ENCODE measurements around the gene MAMSTR.

The MAMSTR gene

DNA sequence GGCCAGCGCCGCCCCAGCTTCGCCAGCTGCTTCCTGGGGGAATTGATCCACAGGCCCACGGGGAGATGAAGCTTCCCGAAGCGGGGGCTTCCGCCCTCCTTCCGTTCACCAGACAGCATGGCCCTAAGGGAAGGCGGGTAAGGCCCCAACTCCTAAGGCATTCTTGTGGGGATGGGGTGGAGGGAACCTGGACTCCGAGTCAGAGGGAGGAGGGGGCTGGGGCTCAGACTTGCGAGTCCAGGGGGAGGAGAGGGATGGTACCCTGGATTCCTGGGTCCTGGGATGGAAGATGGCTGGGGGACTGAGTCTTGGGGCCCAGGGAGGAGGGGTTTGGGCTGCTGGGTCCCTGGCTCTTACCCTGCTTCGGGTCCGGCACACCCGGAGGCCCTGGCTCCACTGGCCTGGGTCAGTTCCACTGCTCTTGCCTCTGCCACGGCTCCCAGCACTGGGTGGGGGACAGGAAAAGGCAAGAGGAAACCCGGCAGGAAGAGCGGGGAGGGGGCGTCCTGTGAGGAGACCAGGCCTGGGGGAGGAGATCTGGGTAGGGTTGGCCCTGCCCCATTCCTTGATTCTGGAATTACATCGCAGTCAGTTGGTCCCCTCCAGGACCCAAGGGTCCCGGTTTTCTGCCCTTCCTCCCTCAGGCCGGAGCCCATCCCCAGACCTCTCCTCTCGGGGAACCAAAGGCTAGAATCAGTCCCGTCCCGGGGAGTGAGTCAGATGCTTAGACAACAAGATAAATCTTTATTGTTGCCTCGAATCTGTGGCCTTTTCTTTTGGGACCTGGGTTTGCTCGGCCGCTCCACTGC, 20.8 kb upstream of the MAMSTR start, which contains the start of gene RASIP1:
TSS of gene RASIP1 (minus strand) at position 447 of the 809 bp plus-strand sequence. CDS start at position 119, 328 bp downstream.
- Histone ChIP-seq H3K9me3 (ENCODE audit: control insufficient read depth, insufficient read depth, low read depth, low read length) (no peaks in the 10 kb centered on the region), H3K4me3 (ENCODE audit: low read depth, low read length) (peak within 1 kb of the TSS; percentile 36), H3K36me3 (ENCODE audit: control insufficient read depth in 2 of 2, insufficient read depth in 1 of 2, low read length in 2 of 2) (no peaks in the 10 kb centered on the region), H3K27ac (ENCODE audit: extremely low read depth, low read depth, low read length) (peak within 1 kb of the TSS; percentile 77; the same call in 1 of the 2 replicates), H3K4me1 (ENCODE audit: control insufficient read depth, insufficient read depth, low read length) (peaks cover 5% of the 10 kb centered on the region)
- ChIA-PET CTCF (interaction anchor here (0.7 to 2.1 kb wide), 3 partner anchors 27 to 65 kb away, joined by 3 to 31 read pairs (median 11); no protein-coding TSS in a partner anchor), POLR2A (interaction anchor here (2.6 kb wide), 1 partner anchor 95 kb away, joined by 10 read pairs; the partner anchor contains the start of gene CA11)
- TF ChIP-seq ZNF341 (tag by site-specific recombination; IDR thresholded peaks at IDR 0.05; ENCODE audit: low read depth) = no peak
- no peak for TF ChIP-seq ZNF10 (tag by site-specific recombination; IDR thresholded peaks at IDR 0.05)
- TF ChIP-seq ZNF585B (tag by site-specific recombination; IDR thresholded peaks at IDR 0.05) = no peak
- TF ChIP-seq, protein P1, sequence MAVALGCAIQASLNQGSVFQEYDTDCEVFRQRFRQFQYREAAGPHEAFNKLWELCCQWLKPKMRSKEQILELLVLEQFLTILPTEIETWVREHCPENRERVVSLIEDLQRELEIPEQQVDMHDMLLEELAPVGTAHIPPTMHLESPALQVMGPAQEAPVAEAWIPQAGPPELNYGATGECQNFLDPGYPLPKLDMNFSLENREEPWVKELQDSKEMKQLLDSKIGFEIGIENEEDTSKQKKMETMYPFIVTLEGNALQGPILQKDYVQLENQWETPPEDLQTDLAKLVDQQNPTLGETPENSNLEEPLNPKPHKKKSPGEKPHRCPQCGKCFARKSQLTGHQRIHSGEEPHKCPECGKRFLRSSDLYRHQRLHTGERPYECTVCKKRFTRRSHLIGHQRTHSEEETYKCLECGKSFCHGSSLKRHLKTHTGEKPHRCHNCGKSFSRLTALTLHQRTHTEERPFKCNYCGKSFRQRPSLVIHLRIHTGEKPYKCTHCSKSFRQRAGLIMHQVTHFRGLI (tag by site-specific recombination; IDR thresholded peaks at IDR 0.05) = no peak
- no peak for TF ChIP-seq ZNF510 (tag by site-specific recombination; IDR thresholded peaks at IDR 0.05; ENCODE audit: insufficient replicate concordance)

DNA sequence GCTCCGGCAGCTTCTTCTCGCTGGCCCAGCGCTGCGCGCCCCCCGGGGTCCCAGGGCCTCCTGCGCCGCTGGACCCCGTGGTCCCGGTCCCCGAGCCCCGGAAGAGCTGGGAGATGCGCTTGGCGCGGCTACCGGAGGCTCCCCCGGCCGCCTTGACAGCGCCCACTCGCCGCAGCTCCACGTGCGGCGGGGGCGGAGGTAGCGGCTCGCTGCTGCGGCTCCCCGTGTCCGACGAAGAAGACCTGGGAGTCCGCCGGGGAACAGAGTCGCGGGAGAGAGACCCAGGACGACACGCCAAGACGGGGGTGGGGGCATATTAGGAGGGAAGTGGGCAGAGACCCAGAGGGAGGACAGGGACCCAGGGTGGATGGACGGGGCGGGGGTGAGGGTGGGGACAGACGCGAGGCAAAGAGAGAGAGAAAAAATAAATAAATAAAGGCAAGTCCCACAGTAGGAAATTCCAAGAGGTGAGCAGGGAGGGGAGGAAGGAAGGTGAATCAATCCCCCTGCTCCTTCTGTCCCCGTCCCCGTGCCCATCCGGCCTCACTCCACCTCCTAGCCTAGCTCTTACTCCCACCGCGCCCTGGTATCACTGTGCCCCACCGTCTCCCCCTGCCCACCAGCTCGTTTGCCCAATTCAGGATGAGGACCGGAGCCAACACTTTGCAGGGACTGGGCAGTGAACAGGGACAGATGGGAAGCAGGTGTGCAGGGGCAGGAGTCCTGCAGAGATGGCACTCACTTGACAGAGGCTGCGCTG, 20.1 kb upstream of the MAMSTR start:
- ChIA-PET CTCF (interaction anchor here (0.5 to 2.1 kb wide), 12 partner anchors 8 to 401 kb away, joined by 3 to 31 read pairs (median 3); partner anchors contain the start of gene CA11), POLR2A (interaction anchor here (0.9 to 2.9 kb wide), 7 partner anchors 8 to 121 kb away, joined by 3 to 35 read pairs (median 12); partner anchors contain the start of genes CA11, IZUMO1, RPL18 and SPHK2)
- Histone ChIP-seq H3K4me3 (ENCODE audit: low read depth, low read length) (peak overlapping the region; percentile 36), H3K27ac (ENCODE audit: extremely low read depth, low read depth, low read length) (peak overlapping the region; percentile 77; the same call in 1 of the 2 replicates), H3K4me1 (ENCODE audit: control insufficient read depth, insufficient read depth, low read length) (peaks cover 5% of the 10 kb centered on the region), H3K36me3 (ENCODE audit: control insufficient read depth in 2 of 2, insufficient read depth in 1 of 2, low read length in 2 of 2) (no peaks in the 10 kb centered on the region), H3K9me3 (ENCODE audit: control insufficient read depth, insufficient read depth, low read depth, low read length) (no peaks in the 10 kb centered on the region)
- TF ChIP-seq ZIC2 (tag by site-specific recombination; IDR thresholded peaks at IDR 0.05) = peak; percentile 16; the same call in 1 of the 2 replicates
- TF ChIP-seq ZNF707 (tag by site-specific recombination; IDR thresholded peaks at IDR 0.05) = no peak
- 0 out of 2 replicates have a peak, but pooled peaks have one; percentile 8 for TF ChIP-seq ZBTB8A (tag by site-specific recombination; IDR thresholded peaks at IDR 0.05)
- TF ChIP-seq MZF1 (tag by site-specific recombination; IDR thresholded peaks at IDR 0.05; ENCODE audit: borderline replicate concordance) = no peak
- peak; percentile 59 for TF ChIP-seq ZFHX2 (tag by site-specific recombination; conservative IDR thresholded peaks at IDR 0.05)
- TF ChIP-seq, protein P2, sequence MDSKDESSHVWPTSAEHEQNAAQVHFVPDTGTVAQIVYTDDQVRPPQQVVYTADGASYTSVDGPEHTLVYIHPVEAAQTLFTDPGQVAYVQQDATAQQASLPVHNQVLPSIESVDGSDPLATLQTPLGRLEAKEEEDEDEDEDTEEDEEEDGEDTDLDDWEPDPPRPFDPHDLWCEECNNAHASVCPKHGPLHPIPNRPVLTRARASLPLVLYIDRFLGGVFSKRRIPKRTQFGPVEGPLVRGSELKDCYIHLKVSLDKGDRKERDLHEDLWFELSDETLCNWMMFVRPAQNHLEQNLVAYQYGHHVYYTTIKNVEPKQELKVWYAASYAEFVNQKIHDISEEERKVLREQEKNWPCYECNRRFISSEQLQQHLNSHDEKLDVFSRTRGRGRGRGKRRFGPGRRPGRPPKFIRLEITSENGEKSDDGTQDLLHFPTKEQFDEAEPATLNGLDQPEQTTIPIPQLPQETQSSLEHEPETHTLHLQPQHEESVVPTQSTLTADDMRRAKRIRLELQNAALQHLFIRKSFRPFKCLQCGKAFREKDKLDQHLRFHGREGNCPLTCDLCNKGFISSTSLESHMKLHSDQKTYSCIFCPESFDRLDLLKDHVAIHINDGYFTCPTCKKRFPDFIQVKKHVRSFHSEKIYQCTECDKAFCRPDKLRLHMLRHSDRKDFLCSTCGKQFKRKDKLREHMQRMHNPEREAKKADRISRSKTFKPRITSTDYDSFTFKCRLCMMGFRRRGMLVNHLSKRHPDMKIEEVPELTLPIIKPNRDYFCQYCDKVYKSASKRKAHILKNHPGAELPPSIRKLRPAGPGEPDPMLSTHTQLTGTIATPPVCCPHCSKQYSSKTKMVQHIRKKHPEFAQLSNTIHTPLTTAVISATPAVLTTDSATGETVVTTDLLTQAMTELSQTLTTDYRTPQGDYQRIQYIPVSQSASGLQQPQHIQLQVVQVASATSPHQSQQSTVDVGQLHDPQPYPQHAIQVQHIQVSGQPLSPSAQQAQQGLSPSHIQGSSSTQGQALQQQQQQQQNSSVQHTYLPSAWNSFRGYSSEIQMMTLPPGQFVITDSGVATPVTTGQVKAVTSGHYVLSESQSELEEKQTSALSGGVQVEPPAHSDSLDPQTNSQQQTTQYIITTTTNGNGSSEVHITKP (tag by site-specific recombination; IDR thresholded peaks at IDR 0.05) = peak; percentile 78
- TF ChIP-seq, protein P3, sequence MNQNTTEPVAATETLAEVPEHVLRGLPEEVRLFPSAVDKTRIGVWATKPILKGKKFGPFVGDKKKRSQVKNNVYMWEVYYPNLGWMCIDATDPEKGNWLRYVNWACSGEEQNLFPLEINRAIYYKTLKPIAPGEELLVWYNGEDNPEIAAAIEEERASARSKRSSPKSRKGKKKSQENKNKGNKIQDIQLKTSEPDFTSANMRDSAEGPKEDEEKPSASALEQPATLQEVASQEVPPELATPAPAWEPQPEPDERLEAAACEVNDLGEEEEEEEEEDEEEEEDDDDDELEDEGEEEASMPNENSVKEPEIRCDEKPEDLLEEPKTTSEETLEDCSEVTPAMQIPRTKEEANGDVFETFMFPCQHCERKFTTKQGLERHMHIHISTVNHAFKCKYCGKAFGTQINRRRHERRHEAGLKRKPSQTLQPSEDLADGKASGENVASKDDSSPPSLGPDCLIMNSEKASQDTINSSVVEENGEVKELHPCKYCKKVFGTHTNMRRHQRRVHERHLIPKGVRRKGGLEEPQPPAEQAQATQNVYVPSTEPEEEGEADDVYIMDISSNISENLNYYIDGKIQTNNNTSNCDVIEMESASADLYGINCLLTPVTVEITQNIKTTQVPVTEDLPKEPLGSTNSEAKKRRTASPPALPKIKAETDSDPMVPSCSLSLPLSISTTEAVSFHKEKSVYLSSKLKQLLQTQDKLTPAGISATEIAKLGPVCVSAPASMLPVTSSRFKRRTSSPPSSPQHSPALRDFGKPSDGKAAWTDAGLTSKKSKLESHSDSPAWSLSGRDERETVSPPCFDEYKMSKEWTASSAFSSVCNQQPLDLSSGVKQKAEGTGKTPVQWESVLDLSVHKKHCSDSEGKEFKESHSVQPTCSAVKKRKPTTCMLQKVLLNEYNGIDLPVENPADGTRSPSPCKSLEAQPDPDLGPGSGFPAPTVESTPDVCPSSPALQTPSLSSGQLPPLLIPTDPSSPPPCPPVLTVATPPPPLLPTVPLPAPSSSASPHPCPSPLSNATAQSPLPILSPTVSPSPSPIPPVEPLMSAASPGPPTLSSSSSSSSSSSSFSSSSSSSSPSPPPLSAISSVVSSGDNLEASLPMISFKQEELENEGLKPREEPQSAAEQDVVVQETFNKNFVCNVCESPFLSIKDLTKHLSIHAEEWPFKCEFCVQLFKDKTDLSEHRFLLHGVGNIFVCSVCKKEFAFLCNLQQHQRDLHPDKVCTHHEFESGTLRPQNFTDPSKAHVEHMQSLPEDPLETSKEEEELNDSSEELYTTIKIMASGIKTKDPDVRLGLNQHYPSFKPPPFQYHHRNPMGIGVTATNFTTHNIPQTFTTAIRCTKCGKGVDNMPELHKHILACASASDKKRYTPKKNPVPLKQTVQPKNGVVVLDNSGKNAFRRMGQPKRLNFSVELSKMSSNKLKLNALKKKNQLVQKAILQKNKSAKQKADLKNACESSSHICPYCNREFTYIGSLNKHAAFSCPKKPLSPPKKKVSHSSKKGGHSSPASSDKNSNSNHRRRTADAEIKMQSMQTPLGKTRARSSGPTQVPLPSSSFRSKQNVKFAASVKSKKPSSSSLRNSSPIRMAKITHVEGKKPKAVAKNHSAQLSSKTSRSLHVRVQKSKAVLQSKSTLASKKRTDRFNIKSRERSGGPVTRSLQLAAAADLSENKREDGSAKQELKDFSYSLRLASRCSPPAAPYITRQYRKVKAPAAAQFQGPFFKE (tag by site-specific recombination; IDR thresholded peaks at IDR 0.05; ENCODE audit: borderline replicate concordance) = no peak
- no peak for TF ChIP-seq ZFP37 (tag by site-specific recombination; IDR thresholded peaks at IDR 0.05)
- TF ChIP-seq GLIS2 (tag by site-specific recombination; IDR thresholded peaks at IDR 0.05) = peak; percentile 48; the same call in 1 of the 2 replicates
- TF ChIP-seq ZNF561 (tag by site-specific recombination; IDR thresholded peaks at IDR 0.05; ENCODE audit: borderline replicate concordance) = peak; percentile 14; the same call in 1 of the 2 replicates
- no peak for TF ChIP-seq ZNF514 (tag by site-specific recombination; IDR thresholded peaks at IDR 0.05)
- peak; percentile 61 for TF ChIP-seq EGR2 (tag by site-specific recombination; IDR thresholded peaks at IDR 0.05; ENCODE audit: low read depth)
- TF ChIP-seq KLF1 (tag by site-specific recombination; IDR thresholded peaks at IDR 0.05) = peak; percentile 19; the same call in 1 of the 2 replicates
- TF ChIP-seq ZNF341 (tag by site-specific recombination; IDR thresholded peaks at IDR 0.05; ENCODE audit: low read depth) = peak; percentile 52
- TF ChIP-seq KLF8 (tag by site-specific recombination; IDR thresholded peaks at IDR 0.05) = 0 out of 2 replicates have a peak, but pooled peaks have one; percentile 19
- TF ChIP-seq ZNF16 (tag by site-specific recombination; IDR thresholded peaks at IDR 0.05; ENCODE audit: low read depth) = no peak
